Measurements from ENCODE around the gene GNAZ.

- TF ChIP-seq CTCF (IDR thresholded peaks at IDR 0.05) (no peak), ZFX (IDR thresholded peaks at IDR 0.05; ENCODE audit: borderline replicate concordance) (no peak)
Measured at GRCh38 chr22:23077627-23078461, 7.5 kb downstream of the GNAZ start.
